Thyroid gland (tissue), 4 donors: ENCODE data around the gene XRCC6.
"Not testable (repeated sequence)": the region's sequence is repeated elsewhere in the genome, so short reads cannot be mapped to it uniquely, and the experiment has no call there.

Source experiments
- CTCF ChIP-seq, 6 experiments: fragments of 200-600 bp in 3 of 6; fragments of 450-650 bp in 3 of 6; sonication (generic) in 3 of 6; IDR thresholded peaks; one replicate each; pipeline ENCODE4 v1.5.1; 2016 to 2019; ENCODE audit warnings: antibody characterized with exemption in 6 of 6, mild to moderate bottlenecking in 2 of 6, inconsistent platforms in 1 of 6, moderate library complexity in 1 of 6
- POLR2A ChIP-seq, 2 donors: fragments of 450-650 bp; IDR thresholded peaks; one replicate each; pipeline ENCODE4 v1.6.1; 2017; ENCODE audit warnings: antibody characterized with exemption in 2 of 2, mild to moderate bottlenecking in 2 of 2, moderate library complexity in 1 of 2

- not testable (repeated sequence) for TF ChIP-seq CTCF, POLR2A (IDR thresholded peaks at IDR 0.05)
Measured at GRCh38 chr22:41663594-41663993, 42.5 kb downstream of the XRCC6 start.
